ENCODE measurements around the gene ITLN1.
"Not testable (repeated sequence)": the region's sequence is repeated elsewhere in the genome, so short reads cannot be mapped to it uniquely, and the experiment has no call there.

ITLN1 gene

GRCh38 chr1:160883581-160884513 is 1.1 kb downstream of the ITLN1 start:
- Mint-ChIP-seq H3K27ac (no peak overlapping the region), H3K27me3 (ENCODE audit: low read depth) (no peaks in the 10 kb centered on the region), H3K4me3 (no peak overlapping the region), H3K9me3 (no peaks in the 10 kb centered on the region), H3K4me1 (no peaks in the 10 kb centered on the region), H3K36me3 (ENCODE audit: low read depth) (no peaks in the 10 kb centered on the region)
- no peak for TF ChIP-seq CTCF (IDR thresholded peaks at IDR 0.05; ENCODE audit: unreplicated experiment in 3 of 3)

- Mint-ChIP-seq H3K4me1 (no peaks in the 10 kb centered on the region), H3K4me3 (no peak overlapping the region), H3K9me3 (no peaks in the 10 kb centered on the region), H3K27ac (no peak overlapping the region), H3K27me3 (ENCODE audit: low read depth) (no peaks in the 10 kb centered on the region), H3K36me3 (ENCODE audit: low read depth) (no peaks in the 10 kb centered on the region)
- no peak for TF ChIP-seq CTCF (IDR thresholded peaks at IDR 0.05; ENCODE audit: unreplicated experiment in 3 of 3)
Observed at GRCh38 chr1:160882582-160882981, 2.4 kb downstream of the ITLN1 start.

- H3K4me1 Mint-ChIP-seq; H3K27me3 Mint-ChIP-seq (ENCODE audit: low read depth); H3K36me3 Mint-ChIP-seq (ENCODE audit: low read depth): not testable (repeated sequence)
Observed at GRCh38 chr1:160881264-160881663, 3.7 kb downstream of the ITLN1 start.

GRCh38 chr1:160880216-160880615 is 4.8 kb downstream of the ITLN1 start:
- TF ChIP-seq CTCF (IDR thresholded peaks at IDR 0.05; ENCODE audit: unreplicated experiment in 3 of 3), result no peak
- Mint-ChIP-seq H3K4me3 (no peak overlapping the region), H3K36me3 (ENCODE audit: low read depth) (no peaks in the 10 kb centered on the region), H3K27me3 (ENCODE audit: low read depth) (no peaks in the 10 kb centered on the region), H3K27ac (no peak overlapping the region), H3K9me3 (peaks cover 4% of the 10 kb centered on the region), H3K4me1 (no peaks in the 10 kb centered on the region)

More at GRCh38 chr1:160881264-160881663, 3.7 kb downstream of the ITLN1 start:
- H3K4me3 Mint-ChIP-seq, H3K27ac Mint-ChIP-seq, H3K9me3 Mint-ChIP-seq: not testable (repeated sequence)

GRCh38 chr1:160879056-160879455 is 5.9 kb downstream of the ITLN1 start:
- TF ChIP-seq CTCF (IDR thresholded peaks at IDR 0.05; ENCODE audit: unreplicated experiment in 3 of 3), result no peak
- H3K9me3 Mint-ChIP-seq, result peaks cover 4% of the 10 kb centered on the region
- no peaks in the 10 kb centered on the region for H3K4me1 Mint-ChIP-seq
- no peak overlapping the region for H3K27ac Mint-ChIP-seq
- H3K36me3 Mint-ChIP-seq (ENCODE audit: low read depth), result no peaks in the 10 kb centered on the region
- H3K27me3 Mint-ChIP-seq (ENCODE audit: low read depth), result no peaks in the 10 kb centered on the region
- H3K4me3 Mint-ChIP-seq, result no peak overlapping the region

GRCh38 chr1:160877221-160877620 is 7.8 kb downstream of the ITLN1 start:
- H3K36me3 Mint-ChIP-seq (ENCODE audit: low read depth), result no peaks in the 10 kb centered on the region
- no peaks in the 10 kb centered on the region for H3K27me3 Mint-ChIP-seq (ENCODE audit: low read depth)
- peaks cover 4% of the 10 kb centered on the region for H3K9me3 Mint-ChIP-seq
- no peak overlapping the region for H3K4me3 Mint-ChIP-seq
- no peak for TF ChIP-seq CTCF (IDR thresholded peaks at IDR 0.05; ENCODE audit: unreplicated experiment in 3 of 3)
- H3K27ac Mint-ChIP-seq, result no peak overlapping the region
- no peaks in the 10 kb centered on the region for H3K4me1 Mint-ChIP-seq

Measured in nephron (organoid).